GM10266 (cell line): Measurements from ENCODE around the gene ZP2.

Experiments used
- DNase-seq: peaks from one replicate; pipeline ENCODE4 v3.0.0; 2012; ENCODE audit errors: extremely low spot score
- TF ChIP-seq, protein P1 (sequence below): IDR thresholded peaks from 2 replicates; pipeline ENCODE4 v1.5.1; 2012; ENCODE audit warnings: mild to moderate bottlenecking, low read depth; ENCODE audit not compliant: control insufficient read depth, insufficient read depth; ENCODE audit errors: missing control alignments

The ZP2 gene

GRCh38 chr16:21163576-21163975 lies 47.8 kb downstream of the ZP2 start:
- TF ChIP-seq, protein P1, sequence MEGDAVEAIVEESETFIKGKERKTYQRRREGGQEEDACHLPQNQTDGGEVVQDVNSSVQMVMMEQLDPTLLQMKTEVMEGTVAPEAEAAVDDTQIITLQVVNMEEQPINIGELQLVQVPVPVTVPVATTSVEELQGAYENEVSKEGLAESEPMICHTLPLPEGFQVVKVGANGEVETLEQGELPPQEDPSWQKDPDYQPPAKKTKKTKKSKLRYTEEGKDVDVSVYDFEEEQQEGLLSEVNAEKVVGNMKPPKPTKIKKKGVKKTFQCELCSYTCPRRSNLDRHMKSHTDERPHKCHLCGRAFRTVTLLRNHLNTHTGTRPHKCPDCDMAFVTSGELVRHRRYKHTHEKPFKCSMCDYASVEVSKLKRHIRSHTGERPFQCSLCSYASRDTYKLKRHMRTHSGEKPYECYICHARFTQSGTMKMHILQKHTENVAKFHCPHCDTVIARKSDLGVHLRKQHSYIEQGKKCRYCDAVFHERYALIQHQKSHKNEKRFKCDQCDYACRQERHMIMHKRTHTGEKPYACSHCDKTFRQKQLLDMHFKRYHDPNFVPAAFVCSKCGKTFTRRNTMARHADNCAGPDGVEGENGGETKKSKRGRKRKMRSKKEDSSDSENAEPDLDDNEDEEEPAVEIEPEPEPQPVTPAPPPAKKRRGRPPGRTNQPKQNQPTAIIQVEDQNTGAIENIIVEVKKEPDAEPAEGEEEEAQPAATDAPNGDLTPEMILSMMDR: no peak
- DNase-seq: no peak

- DNase-seq: no peak
- TF ChIP-seq, protein P1: no peak
Observed at GRCh38 chr16:21162661-21163151, 48.7 kb downstream of the ZP2 start.

DNA sequence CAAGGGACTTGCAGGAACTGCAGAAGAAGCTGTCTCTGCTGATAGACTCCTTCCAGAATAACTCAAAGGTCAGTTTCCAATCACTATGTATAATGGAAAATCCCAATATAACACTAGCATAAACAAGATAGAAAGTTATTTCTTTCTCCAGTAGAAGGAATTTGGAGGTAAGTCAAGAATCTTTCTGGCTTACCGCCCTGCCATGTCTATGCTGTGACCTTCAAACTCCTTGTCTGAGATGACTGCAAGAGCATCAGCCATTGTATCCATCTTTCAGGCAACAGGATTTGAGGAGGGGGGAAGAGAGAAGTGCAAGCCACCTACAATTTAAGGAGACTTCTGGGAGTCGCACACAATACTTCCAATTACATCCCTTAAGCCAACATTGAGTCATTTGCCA lies 50.2 kb downstream of the ZP2 start:
- TF ChIP-seq, protein P1: no peak
- DNase-seq: no peak

DNA sequence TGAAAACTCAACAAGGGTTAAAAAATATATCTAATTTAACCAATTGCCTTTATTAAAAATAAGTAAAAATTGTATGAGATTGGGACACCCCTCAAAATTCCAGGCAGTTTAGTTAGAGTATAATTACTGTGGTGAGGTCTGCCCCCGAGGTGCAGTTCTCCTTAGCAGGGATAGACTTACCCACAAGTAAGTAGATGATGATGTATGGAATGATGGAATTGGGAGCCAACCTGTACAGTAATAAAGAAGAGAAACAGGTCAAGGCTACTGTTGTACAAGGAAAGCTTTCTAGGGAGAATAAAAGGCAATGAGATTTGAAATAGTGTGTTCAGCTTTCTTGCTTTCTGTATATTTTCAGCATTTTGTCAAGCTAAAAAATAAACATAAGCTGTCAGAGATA lies 51.1 kb downstream of the ZP2 start:
- no peak for DNase-seq
- TF ChIP-seq, protein P1: no peak

GRCh38 chr16:21159281-21159951 lies 52.0 kb downstream of the ZP2 start:
- TF ChIP-seq, protein P1: no peak
- peak; percentile 52 for DNase-seq

GRCh38 chr16:21158208-21159110 lies 52.9 kb downstream of the ZP2 start, which contains the start of gene LDAF1:
Gene LDAF1 (plus strand): TSS chr16:21158674. CDS start chr16:21161183, 2,509 bp downstream.
- peak; percentile 91 for DNase-seq
- TF ChIP-seq, protein P1: peak; percentile 1
